Measurements from ENCODE around the gene TNIP1. TPM values are rescaled to one million over a fixed set of nuclear protein-coding genes. Genes with fewer than 3 reads are reported as not detected.

The TNIP1 gene
- total RNA-seq, 6 donors from 2014 or later, result 109 to 166 (median 130) TPM

DNA sequence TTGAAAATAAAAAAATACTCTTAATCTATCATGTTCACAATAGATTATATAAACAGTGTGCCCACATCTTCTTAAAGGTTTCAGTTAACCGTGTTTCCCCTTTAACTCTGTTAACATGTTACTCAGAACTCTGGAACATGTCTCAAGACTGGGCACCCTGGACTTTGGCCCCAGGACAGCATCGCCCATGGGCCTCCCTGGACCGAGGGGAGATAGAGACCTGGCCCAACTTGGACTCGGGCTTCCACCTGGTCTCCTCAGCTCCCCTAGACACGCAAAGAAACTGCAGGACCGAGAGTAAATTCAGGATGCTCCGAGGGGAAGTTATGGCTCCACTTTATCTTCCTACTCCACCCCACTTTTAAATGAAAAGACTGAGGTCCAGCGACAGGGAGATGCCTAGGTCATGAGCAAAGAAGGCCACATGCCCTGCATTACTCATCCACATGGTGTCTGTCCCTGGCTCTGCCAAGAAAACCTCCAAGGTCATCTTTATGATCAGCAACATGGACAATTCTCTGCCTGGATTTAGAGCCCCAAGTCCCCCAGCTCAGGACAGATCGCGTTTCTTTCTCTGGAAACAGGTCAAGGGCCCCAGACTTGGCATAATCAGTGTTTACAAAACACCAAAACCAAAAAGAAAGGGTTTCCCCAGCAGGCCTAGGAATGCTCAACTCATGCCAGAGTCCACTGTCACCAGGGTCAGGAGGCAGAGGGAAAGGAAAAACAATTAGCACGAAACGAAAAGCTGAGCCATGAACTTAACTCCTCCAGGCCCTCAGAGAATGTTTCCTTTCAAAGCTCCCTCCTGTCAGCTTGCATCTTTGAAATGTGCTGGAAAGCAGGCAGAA, 43.0 kb downstream of the TNIP1 start:
- DNase-seq (no peak), ATAC-seq (ENCODE audit: low FRiP score in 2 of 2) (peak in 1 of 2 donors; percentile 54)
- TF ChIP-seq POLR2A (IDR thresholded peaks at IDR 0.05), result no peak
- no peak for TF ChIP-seq CTCF (IDR thresholded peaks at IDR 0.05)
- TF ChIP-seq POLR2AphosphoS5 (IDR thresholded peaks at IDR 0.05), result peak in 1 of 2 donors; percentile 28
- H3K27ac ChIP-seq, result peak overlapping the region; percentile 62 to 86 (median 84)
- H3K4me1 ChIP-seq, result peaks cover 40 to 55% (median 44%) of the 10 kb centered on the region in 4 donors
- 60 to 61% methylated on average over 11 to 12 of the region's 12 CpGs for WGBS, 2 donors
- H3K36me3 ChIP-seq, result peaks cover 39 to 99% (median 83%) of the 10 kb centered on the region in 4 donors
- no peaks in the 10 kb centered on the region for H3K27me3 ChIP-seq
- no peaks in the 10 kb centered on the region for H3K9me3 ChIP-seq
- no peak overlapping the region for H3K4me3 ChIP-seq

GRCh38 chr5:151036556-151036955, 44.3 kb downstream of the TNIP1 start:
- 87 to 90% methylated on average over 5 to 6 of the region's 6 CpGs for WGBS, 2 donors
- Histone ChIP-seq H3K9me3 (no peaks in the 10 kb centered on the region), H3K4me3 (no peak overlapping the region), H3K27me3 (no peaks in the 10 kb centered on the region), H3K4me1 (peaks cover 30 to 47% (median 44%) of the 10 kb centered on the region in 4 donors), H3K27ac (peak overlapping the region in 3 of 4 donors; percentile 51 to 84 (median 83)), H3K36me3 (peaks cover 37 to 99% (median 82%) of the 10 kb centered on the region in 4 donors)
- no peak for TF ChIP-seq POLR2A (IDR thresholded peaks at IDR 0.05)
- no peak for TF ChIP-seq CTCF (IDR thresholded peaks at IDR 0.05)
- TF ChIP-seq POLR2AphosphoS5 (IDR thresholded peaks at IDR 0.05), result no peak
- no peak for TF ChIP-seq EP300 (IDR thresholded peaks at IDR 0.05)
- no peak for ATAC-seq (ENCODE audit: low FRiP score in 2 of 2)
- DNase-seq, result no peak

GRCh38 chr5:151034422-151035379, 46.1 kb downstream of the TNIP1 start:
- Histone ChIP-seq H3K27me3 (no peaks in the 10 kb centered on the region), H3K27ac (peak overlapping the region in 3 of 4 donors; percentile 16 to 84 (median 57)), H3K36me3 (peaks cover 38 to 99% (median 79%) of the 10 kb centered on the region in 4 donors), H3K9me3 (no peaks in the 10 kb centered on the region), H3K4me1 (peaks cover 21 to 52% (median 45%) of the 10 kb centered on the region in 4 donors), H3K4me3 (no peak overlapping the region)
- 93 to 96% methylated on average over 19 of the region's 19 CpGs for WGBS, 2 donors
- no peak for TF ChIP-seq POLR2AphosphoS5 (IDR thresholded peaks at IDR 0.05)
- no peak for TF ChIP-seq EP300 (IDR thresholded peaks at IDR 0.05)
- TF ChIP-seq CTCF (IDR thresholded peaks at IDR 0.05), result no peak
- TF ChIP-seq POLR2A (IDR thresholded peaks at IDR 0.05), result no peak
- DNase-seq, result peak in 1 of 2 donors; percentile 64
- no peak for ATAC-seq (ENCODE audit: low FRiP score in 2 of 2)

GRCh38 chr5:151033217-151033934, 47.5 kb downstream of the TNIP1 start:
- Histone ChIP-seq H3K36me3 (peaks cover 40 to 99% (median 81%) of the 10 kb centered on the region in 4 donors), H3K27ac (peak overlapping the region in 3 of 4 donors; percentile 40 to 54 (median 44)), H3K9me3 (no peaks in the 10 kb centered on the region), H3K4me1 (peaks cover 10 to 51% (median 42%) of the 10 kb centered on the region in 4 donors), H3K4me3 (no peak overlapping the region), H3K27me3 (no peaks in the 10 kb centered on the region)
- TF ChIP-seq POLR2A (IDR thresholded peaks at IDR 0.05) (no peak), EP300 (IDR thresholded peaks at IDR 0.05) (no peak), CTCF (IDR thresholded peaks at IDR 0.05) (no peak), POLR2AphosphoS5 (IDR thresholded peaks at IDR 0.05) (no peak)
- DNase-seq (no peak), ATAC-seq (ENCODE audit: low FRiP score in 2 of 2) (no peak)
- WGBS, 2 donors, result 94% methylated on average over 14 of the region's 14 CpGs
